ENCODE measurements around the gene MED26.

MED26 gene

DNA sequence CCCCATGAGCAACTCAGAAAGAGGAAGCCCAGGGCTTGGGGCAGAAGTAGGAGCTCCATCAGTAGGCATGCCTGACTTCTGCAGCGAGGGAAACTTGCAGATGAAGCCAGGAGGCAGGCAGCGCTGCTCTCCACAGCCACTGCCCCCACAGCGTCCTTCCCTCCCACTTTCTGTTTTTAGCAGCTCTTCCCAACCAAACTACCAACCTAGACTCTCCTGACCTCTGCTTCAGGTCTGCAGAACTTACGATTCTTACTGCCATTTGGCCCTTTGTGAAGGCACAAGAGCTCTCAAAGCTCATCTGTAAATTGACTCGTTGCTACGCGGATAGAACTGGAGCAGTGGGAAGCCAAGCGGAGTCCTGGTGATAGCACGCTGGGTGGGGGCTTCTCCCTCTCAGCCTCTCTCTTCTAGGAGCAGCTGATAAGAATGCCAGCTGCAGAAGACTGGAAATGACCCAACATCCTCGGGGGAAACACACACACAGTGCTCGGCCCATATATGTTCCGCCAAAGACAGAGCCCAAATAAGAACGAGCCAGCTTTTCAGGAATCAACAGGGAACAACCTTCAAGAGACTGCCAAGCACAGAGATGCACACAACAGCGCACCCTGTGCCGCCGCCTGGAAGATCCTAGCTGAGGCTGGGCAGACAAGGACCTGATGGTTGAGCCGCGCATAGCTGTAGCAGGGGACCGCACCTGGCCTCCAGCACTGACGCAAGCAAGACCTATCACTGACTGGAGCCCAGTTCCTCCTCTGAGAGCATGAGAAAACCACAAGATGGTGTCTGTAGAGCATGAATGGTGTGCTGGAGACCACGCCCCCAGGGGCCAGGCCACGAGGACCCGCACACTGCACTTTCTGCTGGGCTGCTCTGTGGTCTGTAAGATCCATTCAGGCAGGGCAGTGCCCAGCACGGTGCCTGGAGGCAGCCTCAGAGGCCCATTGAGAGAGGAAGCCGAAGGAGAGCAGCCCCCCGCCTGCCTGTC, 39.9 kb downstream of the MED26 start:
- DNase-seq = peak; percentile 57

DNA sequence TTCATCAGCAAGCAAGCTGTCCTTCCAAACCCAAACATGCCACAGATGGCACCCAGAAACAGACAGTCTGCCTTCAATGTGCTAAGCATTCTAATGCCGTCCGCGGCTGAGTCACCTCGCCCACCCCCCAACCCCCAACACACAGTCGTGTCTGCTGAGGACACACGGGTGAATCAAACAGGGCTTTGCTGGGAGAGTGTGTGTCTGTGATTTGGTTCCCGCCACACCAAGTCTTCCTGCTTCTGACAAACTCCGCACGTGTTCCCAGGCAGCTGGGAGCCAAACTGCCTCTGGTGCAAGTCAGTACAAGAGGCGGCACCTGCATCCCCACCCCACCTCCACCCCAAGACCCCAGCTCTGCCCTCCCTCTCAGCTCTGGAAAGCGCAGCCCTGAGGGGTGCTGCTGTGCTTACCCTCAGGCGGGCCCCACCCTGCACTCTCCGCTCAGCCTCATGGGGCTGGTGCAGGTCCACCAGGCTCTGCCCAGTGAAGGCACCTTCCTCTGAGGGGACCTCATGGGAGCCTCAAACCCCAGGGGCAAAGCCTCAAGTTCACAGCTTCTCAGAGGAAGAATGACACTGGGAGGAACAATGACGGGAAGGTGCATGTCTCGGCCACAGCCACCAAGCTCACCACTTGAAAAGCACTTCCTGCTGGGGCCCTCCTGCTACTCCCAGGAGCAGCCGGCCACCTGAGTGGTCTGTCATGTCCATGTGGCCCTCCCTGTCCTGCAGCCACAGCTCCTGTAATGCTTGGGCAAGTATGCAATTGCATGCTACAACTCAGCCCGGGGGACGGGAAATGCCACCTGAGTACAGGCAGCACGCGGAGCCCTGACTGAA, 40.8 kb downstream of the MED26 start:
- DNase-seq = peak; percentile 63

- DNase-seq = no peak
Measured at GRCh38 chr19:16586477-16586871, 41.5 kb downstream of the MED26 start.

DNA sequence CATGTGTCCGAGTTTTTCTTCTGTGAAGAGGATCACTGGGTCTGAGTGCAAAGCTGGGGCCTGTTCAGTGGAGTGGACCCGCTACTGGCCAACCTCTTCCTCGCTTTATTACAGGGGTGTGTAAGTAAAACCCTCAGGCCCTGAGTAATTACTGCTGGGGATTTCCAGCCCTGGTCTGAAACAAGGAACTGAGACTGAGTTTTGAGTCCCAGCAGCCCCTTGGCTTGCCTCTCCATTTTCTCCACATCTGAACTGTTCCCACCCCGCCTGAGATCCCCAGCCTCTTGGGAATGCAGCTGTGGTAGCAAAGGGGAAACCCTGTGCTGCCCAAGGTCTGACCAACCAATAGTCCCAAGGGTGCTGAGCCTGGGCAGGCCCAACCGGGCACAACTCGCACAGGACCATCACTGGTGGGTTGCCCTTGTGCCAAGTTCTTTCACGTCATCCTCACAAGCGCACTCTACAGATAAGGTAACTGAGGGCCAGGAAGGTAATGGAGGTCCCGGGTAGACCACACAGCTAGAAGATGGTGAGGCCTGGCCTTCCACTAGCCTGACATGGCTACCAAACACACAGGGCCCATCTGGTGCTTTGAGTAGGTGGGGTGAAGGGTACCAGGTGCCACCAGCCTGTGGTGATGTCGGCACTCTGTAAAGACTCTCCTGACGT, 42.1 kb downstream of the MED26 start:
- peak; percentile 53 for DNase-seq

DNA sequence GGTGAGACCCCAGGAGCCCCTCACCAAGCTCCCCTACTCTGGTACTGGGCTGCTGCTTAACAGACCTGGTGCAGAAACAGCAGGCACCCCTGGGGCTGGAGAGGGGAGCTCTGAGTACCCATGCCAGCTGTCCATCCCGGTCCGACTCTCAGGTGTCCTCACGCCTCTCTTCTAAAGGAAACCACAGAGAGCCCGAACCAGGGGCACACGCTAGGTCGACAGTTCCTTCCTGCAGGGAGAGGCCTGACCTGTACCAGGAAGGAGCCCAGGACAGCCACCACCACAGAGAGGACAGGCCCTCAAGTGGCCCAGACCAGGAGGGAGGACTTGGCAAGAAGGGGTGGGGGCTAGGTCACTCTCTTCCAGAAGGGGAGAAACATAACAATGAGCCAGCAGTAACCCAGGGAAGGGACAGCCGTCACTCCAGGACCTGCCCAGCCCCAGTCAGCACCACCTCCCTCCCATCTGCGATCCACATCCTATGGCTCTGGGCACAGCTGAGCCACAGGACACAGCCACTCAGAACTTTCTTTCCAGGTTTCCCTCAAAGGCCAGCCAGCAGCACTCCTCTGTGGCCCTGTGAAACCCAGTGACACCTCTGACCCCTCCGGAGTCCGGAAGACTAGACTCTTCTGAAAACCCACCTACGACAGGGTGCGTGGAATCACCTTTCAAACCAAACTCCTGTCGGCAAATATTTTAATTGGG, 42.8 kb downstream of the MED26 start:
- DNase-seq = no peak

GRCh38 chr19:16584248-16585093, 43.5 kb downstream of the MED26 start:
- peak; percentile 88 for DNase-seq

GRCh38 chr19:16582486-16583261, 45.3 kb downstream of the MED26 start:
- DNase-seq = no peak

DNA sequence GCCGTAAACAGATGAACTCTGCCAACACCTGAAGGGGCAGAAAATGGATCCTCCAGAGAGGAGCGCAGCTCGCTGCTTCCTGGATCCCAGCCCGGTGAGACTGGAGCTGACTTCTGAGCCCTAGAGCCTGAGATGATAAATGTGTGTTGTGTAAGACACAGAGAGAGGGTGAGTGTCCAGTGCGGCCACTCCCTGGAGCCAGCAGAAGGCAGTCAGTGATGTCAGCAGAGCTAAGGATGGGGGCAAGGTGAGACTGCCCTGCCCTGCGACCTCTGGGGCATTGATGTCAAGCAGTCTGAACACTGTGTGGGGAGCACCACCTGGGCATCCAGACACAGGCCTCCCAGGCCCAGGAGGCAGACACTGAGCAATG, 46.0 kb downstream of the MED26 start:
- DNase-seq = no peak

DNA sequence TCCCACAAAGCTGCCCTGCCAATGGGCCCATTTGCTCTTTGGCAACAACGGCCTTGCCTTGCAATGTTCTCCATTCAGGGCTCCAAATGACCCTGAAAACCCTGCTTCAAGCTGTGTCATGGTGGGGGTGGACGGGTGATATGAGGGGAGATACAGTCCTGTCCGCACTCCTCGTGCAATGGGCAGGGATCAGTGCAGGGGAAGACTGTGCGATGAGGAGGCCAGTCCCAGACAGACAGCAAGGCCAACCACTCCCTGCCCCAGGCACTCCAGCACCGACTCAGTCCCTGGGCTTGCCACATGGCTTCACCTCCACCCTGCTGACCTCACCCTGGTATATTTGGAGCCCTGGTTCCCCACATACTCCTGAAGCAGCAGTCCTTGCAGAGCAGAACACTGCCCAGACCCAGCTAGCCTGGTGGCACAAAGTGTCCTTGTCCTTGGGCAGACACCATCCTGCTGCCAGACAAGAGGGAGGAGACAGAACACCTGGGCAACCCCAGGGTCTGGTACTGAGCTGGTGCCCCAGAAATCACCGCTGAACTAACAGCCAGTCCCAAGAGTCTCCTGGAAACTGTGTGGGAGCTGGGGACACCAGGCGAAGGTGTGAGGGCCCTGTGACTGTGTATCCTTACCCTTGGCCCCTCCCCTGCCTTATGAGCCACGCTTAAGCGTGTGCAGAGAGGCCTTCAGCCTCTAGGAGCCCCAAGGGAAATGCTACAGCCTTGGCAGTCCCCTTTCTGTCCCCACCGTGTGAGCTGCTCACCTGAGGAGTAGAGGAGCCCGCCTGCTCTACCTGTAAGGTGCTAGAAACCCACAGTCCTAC, 46.6 kb downstream of the MED26 start:
- DNase-seq = no peak

DNA sequence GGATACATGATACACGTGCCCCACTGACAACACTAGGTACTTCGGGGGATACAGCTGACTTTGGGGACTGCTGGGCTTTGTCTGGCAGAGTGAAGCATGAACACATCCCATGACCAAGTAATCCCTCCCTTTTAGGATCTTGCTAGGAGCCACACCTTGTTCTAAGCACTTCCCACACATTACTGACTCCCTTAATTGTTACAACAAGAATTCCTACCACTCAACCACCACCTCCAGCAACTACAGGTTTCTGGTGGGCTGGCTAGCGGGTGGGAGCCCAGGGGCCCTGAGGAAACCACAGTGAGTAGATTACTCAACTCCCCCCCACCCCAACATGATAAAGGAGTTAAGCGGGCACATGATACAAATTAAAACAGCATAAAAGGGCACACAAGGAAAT, 48.6 kb downstream of the MED26 start:
- no peak for DNase-seq

- DNase-seq = no peak
Measured at GRCh38 chr19:16577531-16577985, 50.4 kb downstream of the MED26 start.

GRCh38 chr19:16576690-16577530, 51.1 kb downstream of the MED26 start:
- DNase-seq = no peak

DNA sequence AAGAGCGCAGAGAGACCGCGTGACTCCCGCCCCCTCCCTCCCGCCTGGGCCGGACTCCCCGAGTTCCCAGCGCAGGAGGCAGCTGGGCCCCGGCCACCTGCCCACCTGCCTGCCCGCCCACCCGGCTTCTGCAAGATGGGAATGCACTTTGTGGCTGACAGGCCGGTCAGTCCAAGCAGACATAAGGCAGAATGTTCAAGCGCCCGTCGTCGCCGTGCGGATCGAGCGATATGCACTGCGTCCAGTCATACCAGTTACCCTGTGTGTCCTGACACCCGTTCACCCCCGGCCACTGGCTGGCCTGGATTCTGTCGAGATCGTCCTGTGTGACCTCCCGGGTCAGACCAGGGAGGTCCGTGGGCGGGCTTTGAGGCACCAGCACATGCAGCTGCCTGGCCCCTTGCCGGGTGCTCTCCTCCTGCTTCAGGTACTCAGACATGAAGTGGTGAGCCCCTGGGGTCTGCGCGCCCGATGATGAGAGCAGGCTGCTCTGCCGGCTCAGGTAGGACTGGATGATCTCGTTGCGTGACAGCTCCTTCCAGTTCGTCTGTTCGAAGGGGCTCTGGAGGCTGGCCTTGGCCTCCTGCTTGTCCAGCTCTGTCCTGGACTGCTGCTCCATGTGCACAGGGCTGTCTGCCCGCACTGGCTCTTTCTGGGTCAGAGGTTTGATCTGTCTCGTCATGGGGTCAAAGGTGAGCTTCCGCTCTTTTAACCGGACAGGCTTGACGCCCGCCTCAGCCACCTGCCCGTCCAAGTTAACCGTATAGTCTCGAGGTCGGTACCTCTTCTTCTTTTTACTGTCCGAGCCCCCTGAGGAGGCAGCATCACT, 51.9 kb downstream of the MED26 start:
- DNase-seq = no peak

DNA sequence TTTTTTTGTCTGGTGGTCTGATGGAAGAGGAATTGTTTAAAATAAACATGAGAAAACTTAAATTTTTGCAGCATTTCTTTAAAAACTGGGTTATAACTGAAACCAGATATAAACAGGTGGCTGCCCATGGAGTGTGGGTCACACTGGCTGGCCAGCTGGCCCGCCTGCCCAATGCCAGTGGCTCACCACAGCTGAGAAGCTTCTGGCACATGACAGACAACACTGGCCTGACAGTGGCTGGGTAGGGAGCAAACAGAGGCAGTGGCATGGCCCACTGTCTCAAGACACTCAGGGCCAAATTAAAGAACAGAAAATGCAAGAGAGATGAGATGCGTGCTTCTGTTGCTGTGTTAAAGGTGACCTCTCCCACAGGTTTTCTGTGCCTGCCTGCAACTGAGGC, 52.7 kb downstream of the MED26 start:
- no peak for DNase-seq

DNA sequence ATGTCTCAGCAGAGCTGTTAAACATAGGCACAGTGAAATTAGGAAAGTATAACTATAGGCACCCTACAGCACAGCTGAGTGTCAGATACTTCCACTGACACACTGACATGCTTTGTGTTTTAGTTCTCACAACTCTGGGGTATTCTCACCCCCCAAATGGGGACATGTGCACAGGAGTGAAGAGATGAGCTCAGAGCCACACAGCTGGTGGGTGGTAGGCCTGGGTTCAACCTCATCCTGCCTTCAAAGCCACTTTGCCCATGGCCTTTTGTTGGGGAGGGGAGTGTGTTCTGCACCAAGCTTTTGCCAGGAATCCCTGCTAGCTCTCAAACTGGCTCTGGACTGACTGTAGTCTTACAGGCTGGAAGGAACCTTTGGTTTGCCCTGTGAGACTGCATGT, 54.1 kb downstream of the MED26 start:
- DNase-seq = no peak

DNA sequence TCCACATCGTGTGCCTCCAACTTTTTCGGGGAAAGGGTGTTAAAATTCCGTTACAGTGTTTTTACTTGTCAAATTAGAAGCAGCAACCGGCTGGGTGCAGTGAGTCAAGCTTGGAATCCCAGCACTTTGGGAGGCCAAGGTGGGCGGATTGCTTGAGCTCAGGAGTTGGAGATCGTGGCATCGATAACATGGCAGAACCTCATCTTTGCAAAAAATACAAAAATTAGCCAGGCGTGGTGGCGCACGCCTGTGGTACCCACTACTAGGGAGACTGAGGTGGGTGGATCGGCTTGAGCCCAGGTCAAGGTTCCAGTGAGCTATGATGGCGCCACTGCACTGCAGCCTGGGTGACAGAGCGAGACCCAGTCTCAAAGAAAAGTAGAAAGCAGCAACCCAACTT, 54.7 kb downstream of the MED26 start:
- no peak for DNase-seq

DNA sequence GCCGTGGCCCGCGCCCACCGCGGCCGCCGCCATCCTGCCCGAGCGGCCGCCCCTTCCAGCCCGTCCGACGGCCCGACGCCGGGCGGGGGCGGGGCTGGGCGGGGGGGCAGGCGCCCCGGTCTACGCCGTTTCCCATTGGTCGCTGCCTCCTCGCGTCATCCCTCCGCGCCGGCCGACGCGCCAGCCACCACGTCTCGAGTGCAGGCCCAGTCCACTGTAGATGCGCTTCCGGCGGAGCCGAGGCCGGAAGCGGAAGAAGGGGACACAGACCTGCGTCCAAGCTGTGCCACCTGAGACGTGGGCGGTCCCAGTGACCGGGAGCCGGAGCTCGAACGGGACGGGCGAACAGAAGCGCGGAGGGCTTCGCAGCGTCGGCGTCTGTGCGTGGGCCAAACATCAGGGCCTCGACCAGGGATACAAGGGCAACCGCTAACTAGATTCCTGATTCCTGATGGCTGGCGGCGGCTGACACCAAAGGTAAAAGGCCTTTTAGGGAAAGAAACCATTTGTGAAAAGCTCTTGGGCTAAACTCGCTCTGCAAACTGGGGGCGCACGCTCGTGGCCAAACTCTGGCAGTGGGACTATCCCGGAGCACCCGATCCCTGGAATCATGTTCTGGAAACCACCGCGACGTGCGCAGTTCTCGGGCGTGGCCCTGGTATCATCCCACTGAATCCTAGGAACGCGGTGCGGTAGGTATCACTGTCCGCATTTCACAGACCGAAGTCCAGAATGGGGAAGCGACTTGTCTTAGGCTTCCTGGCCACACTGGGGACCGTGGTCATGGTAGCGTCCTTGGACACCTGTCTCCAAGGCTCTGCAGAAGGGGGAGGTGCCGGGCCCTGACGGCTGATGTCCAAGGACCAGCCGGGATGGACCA, 55.4 kb downstream of the MED26 start, which contains the start of gene SLC35E1:
Gene SLC35E1 (minus strand): TSS at position 84 of the 880 bp plus-strand sequence. CDS start 51 bp downstream, at position 33.
- DNase-seq = peak; percentile 92
